ENCODE measurements around the gene MLF1.

DNA sequence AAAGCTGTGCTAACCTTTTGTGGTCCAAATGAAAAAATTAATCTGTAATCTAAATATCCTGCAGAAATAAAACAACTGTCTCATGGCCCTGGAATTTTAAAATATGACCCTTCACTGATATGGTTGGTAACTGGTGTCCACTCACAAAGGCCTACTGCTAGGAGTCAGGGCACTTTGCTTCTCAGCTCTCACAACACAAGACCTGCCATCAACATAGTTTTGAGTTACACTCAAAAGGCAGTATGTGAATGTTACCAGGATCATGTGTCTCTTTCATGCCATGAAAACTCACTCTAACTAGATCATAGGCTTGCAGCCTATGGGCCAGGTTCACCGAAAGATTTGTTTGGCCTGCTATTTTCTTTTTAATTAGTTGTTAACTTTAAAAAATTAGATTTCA lies 10.0 kb upstream of the MLF1 start:
- TF ChIP-seq, protein P1, sequence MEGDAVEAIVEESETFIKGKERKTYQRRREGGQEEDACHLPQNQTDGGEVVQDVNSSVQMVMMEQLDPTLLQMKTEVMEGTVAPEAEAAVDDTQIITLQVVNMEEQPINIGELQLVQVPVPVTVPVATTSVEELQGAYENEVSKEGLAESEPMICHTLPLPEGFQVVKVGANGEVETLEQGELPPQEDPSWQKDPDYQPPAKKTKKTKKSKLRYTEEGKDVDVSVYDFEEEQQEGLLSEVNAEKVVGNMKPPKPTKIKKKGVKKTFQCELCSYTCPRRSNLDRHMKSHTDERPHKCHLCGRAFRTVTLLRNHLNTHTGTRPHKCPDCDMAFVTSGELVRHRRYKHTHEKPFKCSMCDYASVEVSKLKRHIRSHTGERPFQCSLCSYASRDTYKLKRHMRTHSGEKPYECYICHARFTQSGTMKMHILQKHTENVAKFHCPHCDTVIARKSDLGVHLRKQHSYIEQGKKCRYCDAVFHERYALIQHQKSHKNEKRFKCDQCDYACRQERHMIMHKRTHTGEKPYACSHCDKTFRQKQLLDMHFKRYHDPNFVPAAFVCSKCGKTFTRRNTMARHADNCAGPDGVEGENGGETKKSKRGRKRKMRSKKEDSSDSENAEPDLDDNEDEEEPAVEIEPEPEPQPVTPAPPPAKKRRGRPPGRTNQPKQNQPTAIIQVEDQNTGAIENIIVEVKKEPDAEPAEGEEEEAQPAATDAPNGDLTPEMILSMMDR (IDR thresholded peaks at IDR 0.05), result no peak
- TF ChIP-seq POLR2A (IDR thresholded peaks at IDR 0.05) (no peak), EP300 (IDR thresholded peaks at IDR 0.05) (no peak)

All from tibial nerve (tissue), 4 donors.